ENCODE data around the gene CILP2.

The CILP2 gene

GRCh38 chr19:19575411-19575810 lies 37.3 kb downstream of the CILP2 start:
- no peak for DNase-seq (ENCODE audit: low spot score)
- in situ Hi-C loops (cut with MboI; ENCODE audit: low sequenced_read_pairs, unreplicated experiment), result no loop called here

GRCh38 chr19:19578252-19578651 lies 40.2 kb downstream of the CILP2 start:
- in situ Hi-C loops (cut with MboI; ENCODE audit: low sequenced_read_pairs, unreplicated experiment), result no loop called here
- DNase-seq (ENCODE audit: low spot score), result no peak
- TF ChIP-seq, protein P1, sequence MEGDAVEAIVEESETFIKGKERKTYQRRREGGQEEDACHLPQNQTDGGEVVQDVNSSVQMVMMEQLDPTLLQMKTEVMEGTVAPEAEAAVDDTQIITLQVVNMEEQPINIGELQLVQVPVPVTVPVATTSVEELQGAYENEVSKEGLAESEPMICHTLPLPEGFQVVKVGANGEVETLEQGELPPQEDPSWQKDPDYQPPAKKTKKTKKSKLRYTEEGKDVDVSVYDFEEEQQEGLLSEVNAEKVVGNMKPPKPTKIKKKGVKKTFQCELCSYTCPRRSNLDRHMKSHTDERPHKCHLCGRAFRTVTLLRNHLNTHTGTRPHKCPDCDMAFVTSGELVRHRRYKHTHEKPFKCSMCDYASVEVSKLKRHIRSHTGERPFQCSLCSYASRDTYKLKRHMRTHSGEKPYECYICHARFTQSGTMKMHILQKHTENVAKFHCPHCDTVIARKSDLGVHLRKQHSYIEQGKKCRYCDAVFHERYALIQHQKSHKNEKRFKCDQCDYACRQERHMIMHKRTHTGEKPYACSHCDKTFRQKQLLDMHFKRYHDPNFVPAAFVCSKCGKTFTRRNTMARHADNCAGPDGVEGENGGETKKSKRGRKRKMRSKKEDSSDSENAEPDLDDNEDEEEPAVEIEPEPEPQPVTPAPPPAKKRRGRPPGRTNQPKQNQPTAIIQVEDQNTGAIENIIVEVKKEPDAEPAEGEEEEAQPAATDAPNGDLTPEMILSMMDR (IDR thresholded peaks at IDR 0.05; ENCODE audit: borderline replicate concordance, control extremely low read depth, extremely low read depth, insufficient read depth, missing control alignments), result no peak

More at GRCh38 chr19:19575411-19575810, 37.3 kb downstream of the CILP2 start:
- TF ChIP-seq, protein P1 (IDR thresholded peaks at IDR 0.05; ENCODE audit: borderline replicate concordance, control extremely low read depth, extremely low read depth, insufficient read depth, missing control alignments), result no peak

DNA sequence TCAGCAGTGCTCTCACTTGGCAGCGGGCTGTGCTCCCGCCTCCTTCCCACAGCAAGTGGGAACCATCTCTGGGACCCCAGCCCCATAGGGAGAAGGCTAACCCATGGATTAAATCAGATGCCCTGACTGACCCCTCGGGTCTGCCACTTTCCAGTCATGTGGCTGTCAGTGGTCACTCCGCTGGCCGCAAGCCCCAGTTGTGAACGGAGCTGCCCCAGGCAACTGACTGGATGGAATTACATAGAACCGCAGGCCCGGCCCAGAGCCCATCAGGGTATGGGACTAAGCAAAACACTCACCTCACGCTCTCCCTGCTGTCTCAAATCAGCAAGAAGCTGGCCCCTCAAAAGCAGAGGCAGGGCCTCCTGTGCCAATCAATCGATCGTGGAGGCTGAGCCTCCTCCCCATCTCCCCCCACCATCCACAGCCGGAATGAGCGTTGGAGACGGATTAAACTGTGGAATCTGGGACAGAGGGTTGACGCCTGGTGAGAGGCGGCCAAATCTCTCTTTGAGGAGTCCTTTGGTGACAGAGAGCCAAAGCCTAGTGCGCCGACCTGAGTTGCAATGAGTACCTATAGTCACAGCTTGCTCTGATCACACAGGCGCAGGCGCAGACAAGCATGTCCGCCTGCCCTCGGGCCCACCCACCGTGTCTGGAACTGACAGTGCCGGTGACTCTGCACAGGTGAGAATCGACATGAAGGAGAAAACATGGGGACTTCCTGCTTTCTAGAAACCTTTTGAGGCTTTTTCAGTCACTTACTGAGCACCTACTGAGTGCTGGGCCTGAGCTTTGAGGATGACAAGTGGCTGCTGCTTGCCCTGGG lies 41.7 kb downstream of the CILP2 start:
- in situ Hi-C loops (cut with MboI; ENCODE audit: low sequenced_read_pairs, unreplicated experiment), result no loop called here
- no peak for DNase-seq (ENCODE audit: low spot score)
- TF ChIP-seq, protein P1 (IDR thresholded peaks at IDR 0.05; ENCODE audit: borderline replicate concordance, control extremely low read depth, extremely low read depth, insufficient read depth, missing control alignments), result no peak

- TF ChIP-seq, protein P1 (IDR thresholded peaks at IDR 0.05; ENCODE audit: borderline replicate concordance, control extremely low read depth, extremely low read depth, insufficient read depth, missing control alignments), result no peak
- no peak for DNase-seq (ENCODE audit: low spot score)
- in situ Hi-C loops (cut with MboI; ENCODE audit: low sequenced_read_pairs, unreplicated experiment), result no loop called here
Measured at GRCh38 chr19:19580418-19580817, 42.4 kb downstream of the CILP2 start.

DNA sequence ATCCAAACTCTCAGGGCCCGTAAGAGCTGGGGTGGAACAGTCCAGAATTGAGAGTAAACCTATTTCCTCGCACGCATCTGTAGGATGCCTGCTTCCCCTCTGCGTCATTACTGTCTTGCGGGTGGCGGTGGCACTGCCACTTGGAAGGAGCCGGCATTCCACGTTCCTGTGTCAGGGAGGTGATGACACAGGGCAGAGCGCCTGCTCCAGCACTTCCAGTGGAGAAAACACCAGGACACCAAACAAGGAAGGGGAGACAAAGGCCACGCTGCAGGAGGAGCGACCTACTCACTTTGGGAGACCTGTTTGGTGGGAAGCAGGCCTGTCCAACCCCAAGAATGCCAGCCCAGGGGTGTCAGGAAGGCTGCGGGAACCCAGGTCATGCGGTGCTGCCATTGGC lies 43.3 kb downstream of the CILP2 start:
- in situ Hi-C loops (cut with MboI; ENCODE audit: low sequenced_read_pairs, unreplicated experiment), result no loop called here
- TF ChIP-seq, protein P1 (IDR thresholded peaks at IDR 0.05; ENCODE audit: borderline replicate concordance, control extremely low read depth, extremely low read depth, insufficient read depth, missing control alignments), result no peak
- DNase-seq (ENCODE audit: low spot score), result no peak

DNA sequence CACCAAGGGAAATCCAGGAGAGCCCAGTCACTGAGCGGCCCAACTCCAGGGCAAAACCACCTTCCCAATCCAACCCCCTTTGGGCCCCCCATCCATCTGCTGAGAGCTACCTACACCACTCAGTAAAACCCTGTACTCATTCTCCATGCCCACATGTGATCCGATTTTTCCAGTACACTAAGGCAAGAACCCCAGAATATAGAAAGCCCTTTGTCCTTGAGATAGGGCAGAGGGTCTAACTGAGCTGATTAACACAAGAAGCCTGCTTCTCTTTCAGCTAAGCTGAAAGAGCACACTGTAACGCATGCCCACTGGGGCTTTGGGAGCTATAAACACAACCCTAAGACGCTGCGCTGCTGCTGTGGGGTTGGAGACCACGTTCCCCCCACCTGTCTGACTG lies 44.4 kb downstream of the CILP2 start:
- DNase-seq (ENCODE audit: low spot score), result no peak
- TF ChIP-seq, protein P1 (IDR thresholded peaks at IDR 0.05; ENCODE audit: borderline replicate concordance, control extremely low read depth, extremely low read depth, insufficient read depth, missing control alignments), result no peak
- in situ Hi-C loops (cut with MboI; ENCODE audit: low sequenced_read_pairs, unreplicated experiment), result no loop called here

All from GM13976 (cell line).